Measurements from ENCODE around the gene SOWAHD.
"Not testable (repeated sequence)": the region's sequence is repeated elsewhere in the genome, so short reads cannot be mapped to it uniquely, and the experiment has no call there.

The SOWAHD gene

GRCh38 chrX:119758731-119759247, 401 bp downstream of the SOWAHD start:
- DNase-seq (ENCODE audit: low spot score): peak; percentile 28

GRCh38 chrX:119759248-119759766, 919 bp downstream of the SOWAHD start:
- DNase-seq (ENCODE audit: low spot score): no peak

GRCh38 chrX:119760026-119760877, 1.9 kb downstream of the SOWAHD start:
- DNase-seq (ENCODE audit: low spot score): no peak

- DNase-seq (ENCODE audit: low spot score): no peak
Measured at GRCh38 chrX:119762718-119763117, 4.3 kb downstream of the SOWAHD start.

GRCh38 chrX:119763181-119763580, 4.8 kb downstream of the SOWAHD start:
- peak; percentile 33 for DNase-seq (ENCODE audit: low spot score)

GRCh38 chrX:119763836-119764387, 5.5 kb downstream of the SOWAHD start:
- no peak for DNase-seq (ENCODE audit: low spot score)

GRCh38 chrX:119768436-119768835, 10.0 kb downstream of the SOWAHD start:
- DNase-seq (ENCODE audit: low spot score): not testable (repeated sequence)

- not testable (repeated sequence) for DNase-seq (ENCODE audit: low spot score)
Measured at GRCh38 chrX:119769388-119769787, 11.0 kb downstream of the SOWAHD start.

- DNase-seq (ENCODE audit: low spot score): no peak
Measured at GRCh38 chrX:119775517-119776238, 17.3 kb downstream of the SOWAHD start.

- DNase-seq (ENCODE audit: low spot score): no peak
Measured at GRCh38 chrX:119778829-119779228, 20.4 kb downstream of the SOWAHD start.

GRCh38 chrX:119783026-119783425, 24.6 kb downstream of the SOWAHD start:
- no peak for DNase-seq (ENCODE audit: low spot score)

GRCh38 chrX:119784747-119785446, 26.5 kb downstream of the SOWAHD start:
- no peak for DNase-seq (ENCODE audit: low spot score)

- peak; percentile 54 for DNase-seq (ENCODE audit: low spot score)
Measured at GRCh38 chrX:119790977-119791436, 32.6 kb downstream of the SOWAHD start.

- peak; percentile 93 for DNase-seq (ENCODE audit: low spot score)
Measured at GRCh38 chrX:119791437-119792231, 33.2 kb downstream of the SOWAHD start, which contains the start of gene RPL39. TSS of gene RPL39 (minus strand) at chrX:119791630. CDS start at chrX:119791576, 54 bp downstream.

- no peak for DNase-seq (ENCODE audit: low spot score)
Measured at GRCh38 chrX:119801253-119802221, 43.1 kb downstream of the SOWAHD start.

- no peak for DNase-seq (ENCODE audit: low spot score)
Measured at GRCh38 chrX:119802546-119802945, 44.2 kb downstream of the SOWAHD start.

- DNase-seq (ENCODE audit: low spot score): not testable (repeated sequence)
Measured at GRCh38 chrX:119808461-119808860, 50.1 kb downstream of the SOWAHD start.

GRCh38 chrX:119809185-119809666, 50.8 kb downstream of the SOWAHD start:
- no peak for DNase-seq (ENCODE audit: low spot score)
